GM12873 (cell line): ENCODE results near the gene SERGEF.

Experiments
- CTCF ChIP-seq: IDR thresholded peaks from 2 replicates; pipeline ENCODE4 v1.5.1; 2012; ENCODE audit warnings: low read depth, mild to moderate bottlenecking, moderate library complexity, low read length, control low read depth; ENCODE audit not compliant: insufficient read depth; ENCODE audit errors: missing control alignments

The SERGEF gene

GRCh38 chr11:17890325-17890724 is 122.5 kb downstream of the SERGEF start:
- TF ChIP-seq CTCF, result peak; percentile 25

- no peak for TF ChIP-seq CTCF
These were observed 125.1 kb downstream of the SERGEF start for GRCh38 chr11:17887779-17888178.

- no peak for TF ChIP-seq CTCF
These were observed 128.9 kb downstream of the SERGEF start for GRCh38 chr11:17883946-17884345.

GRCh38 chr11:17883057-17883456 is 129.8 kb downstream of the SERGEF start:
- no peak for TF ChIP-seq CTCF

- no peak for TF ChIP-seq CTCF
These were observed 134.1 kb downstream of the SERGEF start for GRCh38 chr11:17878743-17879142.

- TF ChIP-seq CTCF, result no peak
These were observed 135.0 kb downstream of the SERGEF start for GRCh38 chr11:17877886-17878285.

GRCh38 chr11:17876827-17877226 is 136.0 kb downstream of the SERGEF start:
- TF ChIP-seq CTCF, result no peak

GRCh38 chr11:17875891-17876290 is 137.0 kb downstream of the SERGEF start:
- TF ChIP-seq CTCF, result no peak
